Spleen (tissue), 11 donors: Measurements from ENCODE around the gene P2RY6. TPM values are rescaled to one million over a fixed set of nuclear protein-coding genes. Genes with fewer than 3 reads are reported as not detected.

ENCODE experiments used
- DNase-seq: peaks from one replicate; pipeline ENCODE4 v3.0.0-alpha.2; 2020
- H3K27ac ChIP-seq, 8 donors: fragments of 200-600 bp; sonication (generic) in 7 of 8; 1 replicate in 4 of 8; 2 replicates in 4 of 8; pipeline versions ENCODE4 v1.5.0 to v1.8.0; 2016 to 2021; ENCODE audit warnings: inconsistent platforms in 4 of 8, mild to moderate bottlenecking in 4 of 8, moderate library complexity in 1 of 8
- H3K27me3 ChIP-seq, 7 donors: fragments of 200-600 bp; sonication (generic) in 6 of 7; replicated peaks in 1 of 7; 1 replicate in 4 of 7; 2 replicates in 3 of 7; pipeline versions ENCODE4 v1.5.0 to v1.8.0; 2016 to 2021; ENCODE audit warnings: inconsistent platforms in 3 of 7, mild to moderate bottlenecking in 1 of 7
- H3K36me3 ChIP-seq, 6 donors: fragments of 200-600 bp; sonication (generic) in 5 of 6; 1 replicate in 4 of 6; 2 replicates in 2 of 6; pipeline versions ENCODE4 v1.5.0 to v1.8.0; 2016 to 2021; ENCODE audit warnings: inconsistent platforms in 2 of 6
- H3K4me1 ChIP-seq, 6 donors: fragments of 200-600 bp; sonication (generic) in 5 of 6; 1 replicate in 3 of 6; 2 replicates in 3 of 6; pipeline versions ENCODE4 v1.5.0 to v1.8.0; 2016 to 2021; ENCODE audit warnings: inconsistent platforms in 3 of 6
- H3K4me3 ChIP-seq, 8 donors: fragments of 200-600 bp; sonication (generic) in 7 of 8; 1 replicate in 4 of 8; 2 replicates in 4 of 8; pipeline versions ENCODE4 v1.5.0 to v1.8.0; 2016 to 2021; ENCODE audit warnings: inconsistent platforms in 4 of 8, mild to moderate bottlenecking in 4 of 8, moderate library complexity in 2 of 8
- H3K9me3 ChIP-seq, 8 donors: fragments of 200-600 bp; sonication (generic) in 7 of 8; 1 replicate in 4 of 8; 2 replicates in 4 of 8; pipeline versions ENCODE4 v1.5.0 to v1.8.0; 2016 to 2021; ENCODE audit warnings: inconsistent platforms in 4 of 8
- POLR2A ChIP-seq, 3 donors: fragments of 450-650 bp; IDR thresholded peaks; one replicate each; pipeline ENCODE4 v1.5.1; 2017; ENCODE audit warnings: antibody characterized with exemption in 3 of 3, mild to moderate bottlenecking in 1 of 3
- POLR2AphosphoS5 ChIP-seq, 3 donors: sonication (generic); formaldehyde crosslinking; IDR thresholded peaks; one replicate each; pipeline ENCODE4 v1.5.1; 2017; ENCODE audit warnings: antibody characterized with exemption in 3 of 3
- WGBS, 5 donors: extraction: QIAGEN DNeasy Blood & Tissue Kit in 3 of 5; methylation state at CpG; one replicate each; pipeline versions ENCODE4 v1.1.5 to v1.1.7; 2013 to 2018; 5-methylcytosine and 5-hydroxymethylcytosine counted together
- intact Hi-C: fragments of 100-400 bp; cut with DNase I; formaldehyde crosslinking; loops from one replicate; pipeline ENCODE4 v1.15.0; 2023; ENCODE audit warnings: low total_unique reads
- polyA plus RNA-seq, 3 donors: library from polyadenylated mRNA; stranded (reverse); fragments of 200-250 nt; gene quantifications; one replicate each; pipeline ENCODE4 v1.2.1, GENCODE V29; 2013
- total RNA-seq, 7 donors: library from RNA; depleted of rRNA in 3 of 7; stranded (reverse); fragments of >200 nt in 3 of 7; fragmentation: NEBNext Ultra II Directional in 4 of 7; extraction: Animal tissue kit (Norgen Biotek cat#: 25700) in 4 of 7; gene quantifications; one replicate each; pipeline versions ENCODE4 v1.1.0 to v1.2.1, GENCODE V29; 2016 to 2021
- TF ChIP-seq, protein P1 (sequence below), 11 experiments: fragments of 200-600 bp in 7 of 11; fragments of 450-650 bp in 4 of 11; sonication (generic) in 4 of 11; IDR thresholded peaks in 8 of 11; conservative IDR thresholded peaks in 3 of 11; 1 replicate in 7 of 11; 2 replicates in 4 of 11; pipeline versions ENCODE4 v1.4.0 to v1.8.0; 2016 to 2021; ENCODE audit warnings: antibody characterized with exemption in 11 of 11, inconsistent platforms in 4 of 11, mild to moderate bottlenecking in 1 of 11
- donor health status: healthy with polysubstance abuse.
- donor health status: DM: no; HTN: no; CAD: no; lungs with moderate emphysema.
- donor health status: DM: no; HTN: no; CAD: no.
- donor health status: Bipolar disorder and iron deficiency.
- donor health status: healthy.
- donor health status: DM: no; HTN: no; CAD: no.
- donor health status: DM: yes; HTN: yes; CAD: no.

P2RY6 gene
- total and polyA plus RNA-seq, 10 donors: 8.2 to 109 (median 56.9) TPM

DNA sequence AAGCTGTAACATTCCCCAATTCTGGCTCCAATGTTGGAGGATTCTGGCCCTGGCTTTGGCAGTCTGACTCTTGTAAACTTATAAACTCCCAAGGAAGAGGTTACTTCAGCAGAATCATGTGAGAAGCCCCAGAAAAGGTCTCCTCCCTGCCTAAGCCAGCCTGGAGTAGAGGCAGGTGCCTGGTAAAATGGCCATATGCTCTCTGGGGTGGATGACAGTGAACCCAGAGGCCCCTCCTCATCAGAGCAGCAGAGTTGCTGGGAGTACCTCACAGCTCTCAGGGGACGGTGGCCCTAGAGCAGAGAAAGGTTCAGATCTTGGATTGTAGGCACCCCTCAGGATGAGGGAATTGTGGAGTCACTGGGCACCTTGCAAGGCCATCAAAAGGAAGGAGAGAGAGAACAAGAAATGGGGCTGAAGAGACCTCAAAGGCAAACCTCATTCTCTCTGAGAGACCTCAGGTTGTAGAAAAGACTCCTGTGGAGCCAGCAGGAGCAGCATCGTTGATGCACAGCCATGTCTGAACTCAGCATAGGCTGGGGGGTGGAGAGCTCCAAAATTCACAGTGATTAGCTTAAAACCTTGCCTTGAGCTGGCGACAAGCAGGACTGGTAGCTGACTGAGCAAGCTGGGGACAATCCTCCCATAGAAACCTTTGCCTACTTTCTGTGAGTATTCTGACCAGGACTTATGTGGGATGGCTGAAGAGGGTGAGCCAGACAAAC, 4.9 kb upstream of the P2RY6 start:
- Histone ChIP-seq H3K27me3 (peaks cover 0 to 32% (median 9%) of the 10 kb centered on the region in 7 donors), H3K9me3 (no peaks in the 10 kb centered on the region), H3K4me3 (peak overlapping the region in 1 of 8 donors; percentile 65), H3K27ac (peak overlapping the region in 5 of 8 donors; percentile 62 to 78 (median 70)), H3K36me3 (no peaks in the 10 kb centered on the region), H3K4me1 (peaks cover 5 to 64% (median 41%) of the 10 kb centered on the region in 6 donors)
- intact Hi-C loops: no loop called here
- WGBS, 5 donors: 64 to 83% (median 73%) methylated on average over 3 of the region's 3 CpGs
- TF ChIP-seq POLR2A (IDR thresholded peaks at IDR 0.05) (no peak), POLR2AphosphoS5 (IDR thresholded peaks at IDR 0.05) (no peak)
- TF ChIP-seq, protein P1, sequence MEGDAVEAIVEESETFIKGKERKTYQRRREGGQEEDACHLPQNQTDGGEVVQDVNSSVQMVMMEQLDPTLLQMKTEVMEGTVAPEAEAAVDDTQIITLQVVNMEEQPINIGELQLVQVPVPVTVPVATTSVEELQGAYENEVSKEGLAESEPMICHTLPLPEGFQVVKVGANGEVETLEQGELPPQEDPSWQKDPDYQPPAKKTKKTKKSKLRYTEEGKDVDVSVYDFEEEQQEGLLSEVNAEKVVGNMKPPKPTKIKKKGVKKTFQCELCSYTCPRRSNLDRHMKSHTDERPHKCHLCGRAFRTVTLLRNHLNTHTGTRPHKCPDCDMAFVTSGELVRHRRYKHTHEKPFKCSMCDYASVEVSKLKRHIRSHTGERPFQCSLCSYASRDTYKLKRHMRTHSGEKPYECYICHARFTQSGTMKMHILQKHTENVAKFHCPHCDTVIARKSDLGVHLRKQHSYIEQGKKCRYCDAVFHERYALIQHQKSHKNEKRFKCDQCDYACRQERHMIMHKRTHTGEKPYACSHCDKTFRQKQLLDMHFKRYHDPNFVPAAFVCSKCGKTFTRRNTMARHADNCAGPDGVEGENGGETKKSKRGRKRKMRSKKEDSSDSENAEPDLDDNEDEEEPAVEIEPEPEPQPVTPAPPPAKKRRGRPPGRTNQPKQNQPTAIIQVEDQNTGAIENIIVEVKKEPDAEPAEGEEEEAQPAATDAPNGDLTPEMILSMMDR (IDR thresholded peaks at IDR 0.05 in 8 of 11, conservative IDR thresholded peaks at IDR 0.05 in 3 of 11): no peak
- no peak for DNase-seq

DNA sequence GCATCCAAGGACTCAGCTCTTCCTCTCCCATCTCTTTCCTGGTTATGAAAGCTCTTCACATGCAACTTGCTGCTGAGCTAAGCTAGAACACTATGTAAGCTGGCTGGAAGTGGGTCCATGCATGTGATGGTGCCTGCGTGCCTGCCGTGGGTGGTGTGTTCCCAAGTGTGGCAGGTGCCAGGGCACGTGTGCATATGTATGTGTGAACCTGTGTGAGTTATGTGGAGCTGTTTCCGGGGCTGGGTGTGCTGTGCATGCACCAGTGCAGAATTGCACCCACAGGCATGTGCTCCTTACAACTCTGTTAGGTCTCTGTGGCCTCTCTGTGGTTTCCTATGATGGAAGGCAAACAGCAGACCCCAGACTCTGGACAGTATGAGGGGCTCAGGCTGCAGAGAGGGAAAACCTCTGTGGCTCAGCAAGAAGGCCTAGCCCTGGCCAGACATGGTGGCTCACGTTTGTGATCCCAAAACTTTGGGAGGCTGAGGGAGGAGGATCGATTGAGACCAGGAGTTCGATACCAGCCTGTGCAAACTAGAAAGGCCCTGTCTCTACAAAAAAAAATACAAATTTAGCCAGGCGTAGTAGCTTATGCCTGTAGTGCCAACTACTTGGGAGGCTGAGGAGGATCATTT, 4.1 kb upstream of the P2RY6 start:
- H3K4me3 ChIP-seq: no peak overlapping the region
- 68 to 84% (median 77%) methylated on average over 8 of the region's 8 CpGs for WGBS, 5 donors
- H3K27ac ChIP-seq: peak overlapping the region in 7 of 8 donors; percentile 0 to 78 (median 67)
- intact Hi-C loops: no loop called here
- H3K36me3 ChIP-seq: no peaks in the 10 kb centered on the region
- DNase-seq: no peak
- peaks cover 0 to 32% (median 9%) of the 10 kb centered on the region in 7 donors for H3K27me3 ChIP-seq
- no peaks in the 10 kb centered on the region for H3K9me3 ChIP-seq
- H3K4me1 ChIP-seq: peaks cover 5 to 71% (median 46%) of the 10 kb centered on the region in 6 donors
- TF ChIP-seq POLR2A (IDR thresholded peaks at IDR 0.05): no peak
- peak in 1 of 3 donors; percentile 56 for TF ChIP-seq POLR2AphosphoS5 (IDR thresholded peaks at IDR 0.05)

DNA sequence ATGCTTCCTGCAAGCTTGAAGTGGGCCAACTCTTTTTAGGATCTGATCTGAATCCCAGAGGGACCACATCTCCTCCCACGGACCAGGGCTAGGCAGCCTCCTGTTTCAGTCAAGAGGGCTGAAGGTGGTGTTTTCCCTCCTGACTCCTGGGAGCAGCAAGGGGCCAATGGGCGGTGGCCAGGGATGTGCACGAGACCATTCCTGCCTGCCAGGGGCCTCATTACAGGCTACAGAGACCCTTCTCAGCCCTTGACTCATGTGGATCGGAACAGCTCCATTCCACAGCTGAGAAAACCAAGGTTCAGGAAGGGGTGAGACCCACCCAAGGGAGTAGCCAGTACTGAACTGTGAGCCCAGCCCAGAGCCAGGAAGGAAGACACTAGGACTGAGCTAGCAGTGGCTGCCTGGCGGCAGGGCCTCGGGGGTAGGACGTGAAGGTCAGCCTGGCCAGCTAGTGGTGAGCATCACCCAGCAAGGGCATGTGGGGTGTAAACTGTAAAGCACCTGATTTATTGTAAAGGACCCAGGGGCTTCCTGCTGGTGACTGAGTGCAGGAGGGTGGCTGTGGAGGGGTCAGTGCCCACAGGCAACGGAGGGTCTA, 3.4 kb upstream of the P2RY6 start:
- peak overlapping the region in 7 of 8 donors; percentile 0 to 78 (median 67) for H3K27ac ChIP-seq
- H3K4me1 ChIP-seq: peaks cover 5 to 78% (median 48%) of the 10 kb centered on the region in 6 donors
- H3K9me3 ChIP-seq: no peaks in the 10 kb centered on the region
- DNase-seq: no peak
- no peak overlapping the region for H3K4me3 ChIP-seq
- intact Hi-C loops: no loop called here
- H3K27me3 ChIP-seq: peaks cover 0 to 26% (median 9%) of the 10 kb centered on the region in 7 donors
- TF ChIP-seq, protein P1 (IDR thresholded peaks at IDR 0.05 in 8 of 11, conservative IDR thresholded peaks at IDR 0.05 in 3 of 11): no peak
- TF ChIP-seq POLR2A (IDR thresholded peaks at IDR 0.05) (no peak), POLR2AphosphoS5 (IDR thresholded peaks at IDR 0.05) (peak; percentile 52 to 71 (median 56))
- 68 to 91% (median 82%) methylated on average over 5 to 8 of the region's 8 CpGs for WGBS, 5 donors
- H3K36me3 ChIP-seq: no peaks in the 10 kb centered on the region

DNA sequence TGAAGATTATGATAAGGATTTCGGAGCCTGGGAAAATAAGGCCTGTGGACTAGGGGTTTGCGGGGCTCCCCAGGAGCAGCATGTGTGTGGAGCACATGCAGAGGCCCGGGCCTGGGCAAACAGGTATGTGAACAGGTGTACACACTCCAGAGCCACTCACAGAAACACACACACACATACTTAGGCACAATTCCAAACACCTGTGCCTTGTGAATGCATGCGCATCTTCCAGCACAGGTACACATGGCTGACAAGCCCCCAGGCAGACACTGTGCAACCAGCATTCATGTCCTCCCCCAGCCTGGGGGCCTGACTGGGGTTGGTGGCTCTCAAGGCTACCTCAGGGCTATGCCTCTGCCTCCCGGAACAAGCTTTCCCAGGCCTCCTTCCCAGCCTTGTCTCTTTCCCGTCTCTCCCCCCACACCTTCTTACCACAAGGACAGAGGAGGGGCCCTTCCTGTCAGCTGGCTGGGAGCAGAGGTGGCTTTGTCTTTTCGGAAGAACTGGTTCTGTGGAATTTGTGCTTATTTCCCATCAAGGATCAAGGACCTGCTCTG, 2.6 kb upstream of the P2RY6 start:
- Histone ChIP-seq H3K4me1 (peaks cover 9 to 78% (median 51%) of the 10 kb centered on the region in 6 donors), H3K27ac (peak overlapping the region in 6 of 8 donors; percentile 16 to 78 (median 68)), H3K4me3 (peak overlapping the region in 3 of 8 donors; percentile 35 to 65 (median 44)), H3K36me3 (no peaks in the 10 kb centered on the region), H3K9me3 (no peaks in the 10 kb centered on the region), H3K27me3 (peaks cover 0 to 18% (median 5%) of the 10 kb centered on the region in 7 donors)
- 52 to 77% (median 71%) methylated on average over 6 to 7 of the region's 7 CpGs for WGBS, 5 donors
- TF ChIP-seq POLR2AphosphoS5 (IDR thresholded peaks at IDR 0.05): peak in 1 of 3 donors; percentile 44
- TF ChIP-seq, protein P1 (IDR thresholded peaks at IDR 0.05 in 8 of 11, conservative IDR thresholded peaks at IDR 0.05 in 3 of 11): no peak
- no peak for DNase-seq
- intact Hi-C loops: no loop called here
